K562 (cell line): ENCODE measurements around the gene PPP1CA. TPM values are rescaled to one million over a fixed set of nuclear protein-coding genes. Genes with fewer than 3 reads are reported as not detected.

ENCODE experiments used
- ATAC-seq: fragments of 200-7000 bp; cut with Tn5 transposase; 3 replicates; pipeline ENCODE4 v1.9.1; 2020; ENCODE audit warnings: moderate library complexity
- BruUV-seq: library from RNA; stranded (reverse); fragments of 400-500 nt; replicated peaks from 2 replicates; lab custom pipeline; 2021; lab: Mats Ljungman, UMichigan
- CTCF ChIA-PET: fragments of 300-600 bp; formaldehyde crosslinking; extraction: SDS; loops from one replicate; lab custom pipeline; 2021; ENCODE audit warnings: low intra/inter-chr PET ratio; lab: Yijun Ruan, JAX
- POLR2A ChIA-PET: fragments of 300-600, 350-650 bp; sonication (Branson Sonifier 250); formaldehyde crosslinking; extraction: SDS; loops from one replicate; lab custom pipeline; 2021; ENCODE audit warnings: antibody characterized with exemption, inconsistent platforms; lab: Yijun Ruan, JAX
- DNase-seq, 4 experiments: peaks; one replicate each; pipeline versions ENCODE4 v3.0.0 to v3.0.0-alpha.2; 2011 to 2018; ENCODE audit warnings: low spot score in 3 of 4, mixed read lengths in 3 of 4; ENCODE audit errors: extremely low read depth in 1 of 4
- FAIRE-seq: peaks from 2 replicates; lab custom pipeline; 2011; peaks lifted over from hg19 to GRCh38; lab: Jason Lieb, UNC
- H2AFZ ChIP-seq: 2 replicates; pipeline ENCODE4 v1.6.0; 2011; ENCODE audit warnings: low read depth, low read length, control low read depth, inconsistent platforms
- H3K27ac ChIP-seq: fragments of 200-600 bp; 3 replicates; pipeline ENCODE4 v1.8.0; 2011; ENCODE audit warnings: low read depth, mild to moderate bottlenecking, control low read depth, inconsistent platforms, low read length, moderate library complexity, mixed read lengths; ENCODE audit errors: extremely low read depth
- H3K27me3 ChIP-seq, 2 experiments: fragments of 300-600 bp in 1 of 2; 2 replicates in 1 of 2; 3 replicates in 1 of 2; pipeline versions ENCODE4 v1.6.0 to v1.8.0; 2011; ENCODE audit warnings: inconsistent platforms in 2 of 2, low read length in 2 of 2, mild to moderate bottlenecking in 1 of 2, mixed read lengths in 1 of 2, moderate library complexity in 1 of 2; ENCODE audit not compliant: control insufficient read depth in 2 of 2, insufficient read depth in 2 of 2
- H3K36me3 ChIP-seq: fragments of 300-600 bp; 3 replicates; pipeline ENCODE4 v1.8.0; 2011; ENCODE audit warnings: mild to moderate bottlenecking, low read length, inconsistent platforms; ENCODE audit not compliant: control insufficient read depth, insufficient read depth
- H3K4me1 ChIP-seq, 2 experiments: fragments of 200-600 bp in 1 of 2; replicated peaks in 1 of 2; 2 replicates in 1 of 2; 3 replicates in 1 of 2; pipeline versions ENCODE4 v1.5.1 to v1.8.0; 2011; ENCODE audit warnings: inconsistent platforms in 2 of 2, low read length in 2 of 2, mild to moderate bottlenecking in 1 of 2, mixed read lengths in 1 of 2, moderate library complexity in 1 of 2; ENCODE audit not compliant: control insufficient read depth in 2 of 2, insufficient read depth in 2 of 2
- H3K4me2 ChIP-seq: 2 replicates; pipeline ENCODE4 v1.6.1; 2011; ENCODE audit warnings: low read length, control low read depth, inconsistent platforms, mixed read lengths; ENCODE audit not compliant: insufficient read depth
- H3K4me3 ChIP-seq: fragments of 200-600 bp; sonication (generic), shearing (Covaris generic); 2 replicates; pipeline ENCODE4 v1.5.1; 2016; ENCODE audit warnings: control low read depth, inconsistent platforms
- H3K79me2 ChIP-seq: fragments of 200-600 bp; 3 replicates; pipeline ENCODE4 v1.8.0; 2011; ENCODE audit warnings: low read length, inconsistent platforms; ENCODE audit not compliant: control insufficient read depth, insufficient read depth
- H3K9ac ChIP-seq, 2 experiments: 2 replicates each; pipeline versions ENCODE4 v1.6.0 to v1.6.1; 2011; ENCODE audit warnings: low read depth in 2 of 2, low read length in 2 of 2, control low read depth in 1 of 2, inconsistent platforms in 1 of 2, mild to moderate bottlenecking in 1 of 2, mixed read lengths in 1 of 2; ENCODE audit not compliant: insufficient read depth in 1 of 2
- H3K9me1 ChIP-seq: one replicate; pipeline ENCODE4 v1.6.0; 2011; ENCODE audit warnings: inconsistent platforms, mild to moderate bottlenecking, low read length, moderate library complexity; ENCODE audit not compliant: control insufficient read depth, insufficient read depth
- H3K9me3 ChIP-seq: replicated peaks from 2 replicates; pipeline ENCODE4 v1.5.1; 2011; ENCODE audit warnings: low read depth, low read length, inconsistent platforms; ENCODE audit not compliant: control insufficient read depth, insufficient read depth
- H4K20me1 ChIP-seq: replicated peaks from 2 replicates; pipeline ENCODE4 v1.6.1; 2011; ENCODE audit warnings: low read length, inconsistent platforms, mixed read lengths; ENCODE audit not compliant: control insufficient read depth, insufficient read depth
- ARID1B ChIP-seq: fragments of 450-650 bp; IDR thresholded peaks from 2 replicates; pipeline ENCODE4 v1.6.1; 2016; ENCODE audit warnings: antibody characterized with exemption, mild to moderate bottlenecking, inconsistent platforms
- CREBBP ChIP-seq: IDR thresholded peaks from one replicate; pipeline ENCODE4 v1.6.1; 2012; ENCODE audit warnings: low read depth, mild to moderate bottlenecking, control low read depth, inconsistent platforms, low read length
- ELF4 ChIP-seq: fragments of 450-650 bp; formaldehyde crosslinking; IDR thresholded peaks from 2 replicates; pipeline ENCODE4 v1.4.0; 2022; ENCODE audit warnings: missing genetic modification characterization
- FOXP4 ChIP-seq: sonication (generic); formaldehyde crosslinking; IDR thresholded peaks from 2 replicates; pipeline ENCODE4 v1.8.0; 2022; ENCODE audit warnings: mild to moderate bottlenecking, missing genetic modification reagents, borderline replicate concordance
- NCOA2 ChIP-seq, 2 experiments: fragments of 450-650 bp; IDR thresholded peaks; 2 replicates each; pipeline ENCODE4 v1.6.1; 2018; ENCODE audit warnings: mild to moderate bottlenecking in 2 of 2, moderate library complexity in 1 of 2; ENCODE audit not compliant: partially characterized antibody in 2 of 2
- PCBP1 ChIP-seq: fragments of 200-400 bp; formaldehyde crosslinking; IDR thresholded peaks from 2 replicates; pipeline ENCODE4 v1.6.1; 2018; ENCODE audit warnings: mild to moderate bottlenecking, low read depth, low read length; ENCODE audit not compliant: poor library complexity, severe bottlenecking
- SAFB2 ChIP-seq: fragments of 200-400 bp; formaldehyde crosslinking; IDR thresholded peaks from 2 replicates; pipeline ENCODE4 v1.6.1; 2018; ENCODE audit warnings: borderline replicate concordance, low read length, low read depth, moderate library complexity; ENCODE audit not compliant: severe bottlenecking
- SAP30 ChIP-seq: fragments of 200-600 bp; sonication (generic); IDR thresholded peaks from 2 replicates; pipeline ENCODE4 v1.6.1; 2012; ENCODE audit warnings: borderline replicate concordance, low read depth, mild to moderate bottlenecking, moderate library complexity, low read length, control low read depth, inconsistent platforms; ENCODE audit not compliant: insufficient read depth, poor library complexity, severe bottlenecking
- SMAD3 ChIP-seq: fragments of 450-650 bp; formaldehyde crosslinking; conservative IDR thresholded peaks from 2 replicates; pipeline ENCODE4 v1.4.0; 2020; ENCODE audit warnings: mild to moderate bottlenecking
- TOE1 ChIP-seq, 2 experiments: fragments of 450-650 bp in 1 of 2; sonication (generic) in 1 of 2; formaldehyde crosslinking in 1 of 2; IDR thresholded peaks; 2 replicates each; pipeline versions ENCODE4 v1.7.1 to v1.8.0; 2016 to 2022; ENCODE audit warnings: borderline replicate concordance in 2 of 2, mild to moderate bottlenecking in 2 of 2, antibody characterized with exemption in 1 of 2, inconsistent platforms in 1 of 2, low read depth in 1 of 2, missing genetic modification reagents in 1 of 2, moderate library complexity in 1 of 2
- WHSC1 ChIP-seq: IDR thresholded peaks from one replicate; pipeline ENCODE4 v1.6.1; 2012; ENCODE audit warnings: low read length, control low read depth, inconsistent platforms
- ZBTB7A ChIP-seq: IDR thresholded peaks from 2 replicates; pipeline ENCODE4 v1.6.1; 2011; ENCODE audit warnings: low read depth, mild to moderate bottlenecking, low read length, moderate library complexity, borderline replicate concordance; ENCODE audit not compliant: control insufficient read depth
- ZFP36 ChIP-seq: fragments of 150-350 bp; IDR thresholded peaks from 2 replicates; pipeline ENCODE4 v1.6.1; 2018; ENCODE audit warnings: low read length, low read depth; ENCODE audit not compliant: partially characterized antibody
- WGBS: fragments of 100-300 bp; shearing (Covaris generic); methylation state at CpG from one replicate; pipeline ENCODE4 v1.1.6; 2016; ENCODE audit warnings: low coverage, mixed read lengths; ENCODE audit not compliant: insufficient coverage; ENCODE audit errors: missing lambda C conversion rate; 5-methylcytosine and 5-hydroxymethylcytosine counted together
- in situ Hi-C: fragments of 300-500 bp; cut with MboI; formaldehyde crosslinking; loops from 4 replicates; pipeline ENCODE4 v1.15.0; 2018; ENCODE audit warnings: inconsistent platforms, mixed read lengths
- intact Hi-C: fragments of 100-400 bp; cut with micrococcal nuclease; formaldehyde crosslinking; loops from 2 replicates; pipeline ENCODE4 v1.14.2; 2022
- polyA plus RNA-seq, 8 experiments: library from polyadenylated mRNA; depleted of rRNA in 4 of 8; stranded (reverse) in 5 of 8; unstranded in 3 of 8; fragments of >200 nt; fragmentation: Nextera tagmentation in 2 of 8; fragmentation: Illumina TruSeq in 1 of 8; extraction: Ambion mirVana in 2 of 8; extraction: Trizol in 1 of 8; gene quantifications; 2 replicates each; pipeline versions ENCODE4 v1.2.1 to v1.2.3, GENCODE V29; 2011 to 2014; ENCODE audit warnings: inconsistent platforms in 1 of 8, missing spikeins in 1 of 8
- total RNA-seq, 7 experiments: library from RNA; depleted of rRNA in 6 of 7; stranded (reverse); fragments of >200 nt in 6 of 7; fragmentation: Illumina TruSeq in 2 of 7; extraction: Trizol in 2 of 7; gene quantifications; 2 replicates each; pipeline versions ENCODE4 v1.2.1 to v1.2.3, GENCODE V29; 2011 to 2021; ENCODE audit warnings: low replicate concordance in 1 of 7

Gene PPP1CA
- total and polyA plus RNA-seq, 9 of the 15 experiments (the other 6 are each of a cell fraction or from before 2014, with no cell fraction given) = 18.2 to 242 (median 188) TPM

GRCh38 chr11:67373648-67374570 lies 27.7 kb downstream of the PPP1CA start:
- H3K9me1 ChIP-seq = no peaks in the 10 kb centered on the region
- H3K9ac ChIP-seq = peak overlapping the region; percentile 90 to 95
- no peaks in the 10 kb centered on the region for H3K36me3 ChIP-seq
- DNase-seq = peak; percentile 86 to 91 (median 89)
- no peaks in the 10 kb centered on the region for H3K27me3 ChIP-seq
- FAIRE-seq = peak; percentile 89
- intact Hi-C loops = no loop called here
- peak overlapping the region; percentile 96 for H3K4me3 ChIP-seq
- peak overlapping the region; percentile 95 for H3K27ac ChIP-seq
- H3K4me1 ChIP-seq = peaks cover 58 to 79% of the 10 kb centered on the region in 2 experiments
- H3K4me2 ChIP-seq = peak overlapping the region; percentile 79
- no peaks in the 10 kb centered on the region for H4K20me1 ChIP-seq
- POLR2A ChIA-PET = interaction anchor here (0.5 to 2.3 kb wide), 7 partner anchors 9 to 273 kb away, joined by 3 to 11 read pairs (median 3); no protein-coding TSS in a partner anchor
- H2AFZ ChIP-seq = peak overlapping the region; percentile 73
- H3K9me3 ChIP-seq = no peaks in the 10 kb centered on the region
- in situ Hi-C loops = no loop called here
- BruUV-seq = no TSS peak
- 1% methylated on average over 23 of the region's 40 CpGs for WGBS
- ATAC-seq = peak; percentile 62
- H3K79me2 ChIP-seq = peaks cover 39% of the 10 kb centered on the region; the same call in 2 of the 3 replicates
- CTCF ChIA-PET = interaction anchor here (0.7 to 4.1 kb wide), 4 partner anchors 16 to 53 kb away, joined by 3 to 21 read pairs (median 4); partner anchors contain the start of gene POLD4
- no peak for TF ChIP-seq SAFB2
- no peak for TF ChIP-seq ELF4 (CRISPR knock-in tag)
- TF ChIP-seq CREBBP = no peak
- no peak for TF ChIP-seq SMAD3 (CRISPR knock-in tag)
- no peak for TF ChIP-seq WHSC1
- no peak for TF ChIP-seq SAP30
- TF ChIP-seq FOXP4 (CRISPR knock-in tag) = 0 out of 2 replicates have a peak, but pooled peaks have one; percentile 24
- peak; percentile 62 for TF ChIP-seq ARID1B
- no peak for TF ChIP-seq NCOA2 (IDR thresholded peaks at IDR 0.05; ENCODE audit: partially characterized antibody in 2 of 2)
- peak; percentile 20 for TF ChIP-seq PCBP1
- TF ChIP-seq ZBTB7A = peak; percentile 75; the same call in 1 of the 2 replicates
- no peak for TF ChIP-seq ZFP36
- TF ChIP-seq TOE1 (IDR thresholded peaks at IDR 0.05; ENCODE audit: borderline replicate concordance) = no peak
- TF ChIP-seq TOE1 (CRISPR knock-in tag; IDR thresholded peaks at IDR 0.05; ENCODE audit: borderline replicate concordance, low read depth) = no peak
